Non-pigmented ciliary epithelial cell (primary cell): ENCODE results near the gene MYOCOS.
"Not testable (repeated sequence)": the region's sequence is repeated elsewhere in the genome, so short reads cannot be mapped to it uniquely, and the experiment has no call there.

Experiments
- DNase-seq: peaks from one replicate; pipeline ENCODE4 v3.0.0-alpha.2; 2010; ENCODE audit warnings: low read depth

MYOCOS gene, protein sequence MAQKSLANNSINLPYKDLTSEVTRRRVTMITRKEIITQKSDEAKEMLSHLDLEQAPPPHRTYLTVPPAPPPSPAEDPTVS

DNA sequence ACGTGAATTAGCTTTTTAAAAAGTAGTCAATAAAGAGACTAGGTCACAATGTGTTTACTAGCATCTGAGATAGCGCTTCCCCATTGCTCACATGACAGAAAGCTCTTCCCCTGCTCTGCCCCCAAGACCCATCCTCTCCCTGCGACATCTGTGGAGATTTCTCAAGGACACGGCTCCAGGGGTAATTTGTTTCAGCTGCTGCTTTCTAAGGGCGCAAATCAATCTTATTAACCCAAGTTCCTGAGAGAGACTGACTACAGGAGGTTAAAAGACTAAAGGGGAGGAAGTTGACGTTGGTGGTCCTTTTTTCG is at the start of gene MYOCOS:
TSS of gene MYOCOS (plus strand) at position 92 of the 311 bp plus-strand sequence. CDS start 1,641 bp downstream, outside the sequence.
- no peak for DNase-seq

DNA sequence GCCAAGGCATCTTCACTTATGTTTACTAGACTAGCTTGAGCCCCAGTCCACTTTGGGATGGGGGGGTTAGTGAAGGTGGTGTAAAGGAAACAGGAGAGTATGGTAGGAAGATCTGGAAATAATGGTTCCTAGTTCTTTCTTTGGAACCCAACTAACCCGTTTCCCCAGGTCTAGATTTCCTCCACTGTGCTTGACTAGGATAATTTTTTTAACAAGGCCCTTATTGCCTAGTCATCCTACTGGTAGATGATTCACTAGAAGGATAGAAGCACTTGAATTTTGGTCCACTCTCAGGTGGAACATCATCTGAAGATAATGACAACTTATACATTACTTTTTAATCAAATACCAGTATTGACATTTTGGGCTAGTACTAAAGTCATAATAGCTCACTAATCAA is 45.9 kb upstream of the MYOCOS start:
- no peak for DNase-seq

DNA sequence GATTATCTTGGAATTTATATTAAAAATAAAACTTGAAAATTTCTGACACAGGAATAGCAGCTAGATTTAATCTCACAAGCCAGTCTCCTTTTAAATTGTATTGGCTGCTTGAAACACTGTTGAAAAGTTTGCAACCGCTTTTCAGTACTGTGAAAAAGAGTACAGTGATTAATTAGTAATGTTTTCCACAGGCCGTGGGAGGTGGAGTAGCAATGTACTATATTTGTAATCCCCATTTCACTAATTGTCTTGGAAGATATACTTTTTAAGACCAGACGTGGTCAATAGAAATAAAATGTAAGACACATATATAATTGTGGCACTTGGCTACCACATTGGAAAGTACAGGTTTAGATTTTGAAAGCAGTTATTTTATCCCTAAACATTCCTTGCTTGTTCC is 40.8 kb upstream of the MYOCOS start:
- DNase-seq = no peak

DNA sequence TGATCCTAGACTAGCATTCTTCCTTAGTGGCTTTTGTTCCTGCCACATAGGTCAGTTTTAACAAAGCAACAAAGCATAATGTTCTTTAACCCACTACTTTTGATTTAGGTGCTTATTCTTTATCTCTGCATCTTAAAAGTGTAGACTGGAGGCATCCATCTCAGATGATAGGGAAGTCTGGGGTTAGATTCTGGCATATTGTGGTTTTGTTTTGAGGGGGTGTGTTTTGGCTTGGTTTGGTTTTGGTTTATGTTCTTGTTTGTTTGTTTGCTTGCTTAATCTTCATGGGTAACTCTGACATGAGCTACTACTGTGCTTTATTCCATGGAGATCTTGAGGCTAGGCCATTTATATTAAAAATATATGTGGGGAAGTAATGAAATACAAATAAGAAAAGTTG is 40.3 kb upstream of the MYOCOS start:
- no peak for DNase-seq

DNA sequence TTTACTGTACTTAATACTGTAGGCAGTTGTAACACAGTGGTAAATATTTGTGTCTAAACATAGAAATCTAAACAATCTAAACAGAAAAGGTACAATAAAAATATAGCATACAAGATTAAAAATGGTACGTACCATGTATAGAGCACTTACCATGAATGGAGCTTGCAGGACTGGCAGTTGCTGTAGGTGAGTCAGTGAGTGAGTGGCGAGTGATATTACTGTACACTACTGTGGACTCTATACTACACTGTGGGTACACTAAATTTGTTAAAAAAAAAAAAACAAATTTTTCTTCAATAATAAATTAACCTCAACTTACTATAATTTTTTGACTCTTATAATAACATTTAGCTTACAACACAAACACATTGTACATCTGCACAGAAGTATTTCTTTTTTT is 39.5 kb upstream of the MYOCOS start:
- DNase-seq = no peak

DNA sequence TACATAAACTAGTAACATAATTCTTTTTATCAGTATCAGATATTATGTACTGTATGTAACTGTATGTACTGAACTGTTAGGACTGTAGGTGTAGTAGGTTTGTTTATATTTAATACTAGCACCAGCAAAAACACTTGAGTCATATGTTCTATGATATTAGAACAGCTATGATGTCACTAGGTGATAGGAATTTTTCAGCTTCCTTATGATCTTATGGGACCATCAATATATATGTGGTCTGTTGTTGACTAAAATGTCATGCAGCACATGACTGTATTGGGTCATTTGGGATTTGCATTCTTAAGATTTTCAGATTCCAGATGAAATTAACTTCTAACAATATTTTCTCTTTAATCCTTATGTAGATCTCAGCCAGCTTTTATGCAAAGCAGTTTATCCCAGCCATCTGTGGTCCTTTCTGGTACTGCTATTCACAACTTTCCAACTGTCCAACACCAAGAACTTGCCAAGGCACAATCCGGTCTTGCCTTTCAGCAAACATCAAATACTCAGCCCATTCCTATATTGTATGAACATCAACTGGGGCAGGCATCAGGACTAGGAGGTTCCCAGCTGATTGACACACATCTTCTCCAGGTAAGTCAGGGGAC is 38.3 kb upstream of the MYOCOS start:
- no peak for DNase-seq

DNA sequence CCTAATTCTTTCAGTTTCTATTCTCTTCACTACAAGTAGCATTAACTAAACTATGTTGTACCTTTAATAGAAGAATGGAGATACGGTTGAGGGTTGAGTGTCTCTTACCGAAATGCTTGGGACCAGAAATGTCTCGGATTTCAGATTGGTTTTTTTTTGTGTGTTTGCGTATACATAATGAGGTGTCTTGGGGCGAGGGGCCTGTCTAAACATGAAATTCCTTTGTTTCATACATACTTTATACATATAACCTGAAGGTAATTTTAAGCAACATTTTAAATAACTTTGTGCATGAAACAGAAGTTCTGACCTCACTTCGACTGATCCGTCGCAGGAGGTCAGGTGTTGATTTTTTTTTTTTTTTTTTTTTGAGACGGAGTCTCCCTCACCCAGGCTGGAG is 36.3 kb upstream of the MYOCOS start:
- DNase-seq = no peak

DNA sequence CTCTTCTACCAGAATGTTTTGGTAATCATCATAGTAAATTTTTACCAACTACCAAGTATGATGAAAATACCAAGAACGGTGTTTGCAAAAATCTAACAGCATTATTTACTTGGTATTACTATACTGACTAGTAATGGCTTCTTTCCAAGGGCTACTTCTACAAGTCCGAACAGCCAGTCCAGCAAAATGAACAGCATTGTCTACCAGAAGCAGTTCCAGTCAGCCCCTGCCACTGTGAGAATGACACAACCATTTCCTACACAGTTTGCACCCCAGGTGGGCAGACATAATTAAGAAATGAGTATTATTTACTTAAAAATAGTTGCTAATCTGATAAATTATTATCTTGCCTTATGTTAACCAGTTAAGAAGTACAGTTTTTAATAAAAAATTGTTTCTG is 33.8 kb upstream of the MYOCOS start:
- DNase-seq = no peak

DNA sequence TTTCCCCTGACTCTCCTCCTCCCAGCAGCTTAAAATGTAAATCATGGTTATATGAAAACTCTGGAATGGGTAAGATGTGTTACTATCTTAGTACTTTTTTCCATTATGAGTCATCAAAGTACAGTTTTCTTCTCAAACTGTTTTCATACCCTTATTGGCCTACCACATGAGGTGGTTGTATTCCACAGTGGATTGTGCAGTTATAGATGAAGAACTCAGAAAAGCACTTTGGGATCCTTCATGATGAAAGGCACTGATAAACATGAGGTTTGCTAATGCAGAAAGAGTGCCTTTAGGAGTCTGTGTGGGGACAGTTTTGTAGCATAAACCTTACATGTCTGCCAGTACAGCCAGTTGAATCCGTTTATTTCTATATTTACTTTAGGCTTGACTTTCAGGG is 32.0 kb upstream of the MYOCOS start:
- no peak for DNase-seq

DNA sequence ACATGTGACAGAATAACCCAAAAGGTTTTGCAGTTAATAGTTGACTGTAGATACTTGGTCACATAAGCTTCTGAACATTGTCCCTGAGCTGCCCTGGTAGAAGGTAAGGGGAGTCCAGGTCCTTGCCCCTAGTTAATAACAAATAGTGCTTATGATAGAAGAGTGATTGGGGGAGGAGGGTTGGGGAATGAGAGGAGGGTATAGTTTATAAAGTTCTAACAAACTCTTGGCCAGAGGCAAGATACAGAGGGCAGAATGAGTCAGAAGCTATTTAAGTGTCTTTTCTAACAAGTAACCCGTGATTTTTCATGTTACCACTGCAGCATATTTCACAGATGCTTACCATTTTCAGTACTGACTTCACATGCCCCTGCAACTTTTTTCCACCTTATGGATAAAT is 26.7 kb upstream of the MYOCOS start:
- DNase-seq = no peak

DNA sequence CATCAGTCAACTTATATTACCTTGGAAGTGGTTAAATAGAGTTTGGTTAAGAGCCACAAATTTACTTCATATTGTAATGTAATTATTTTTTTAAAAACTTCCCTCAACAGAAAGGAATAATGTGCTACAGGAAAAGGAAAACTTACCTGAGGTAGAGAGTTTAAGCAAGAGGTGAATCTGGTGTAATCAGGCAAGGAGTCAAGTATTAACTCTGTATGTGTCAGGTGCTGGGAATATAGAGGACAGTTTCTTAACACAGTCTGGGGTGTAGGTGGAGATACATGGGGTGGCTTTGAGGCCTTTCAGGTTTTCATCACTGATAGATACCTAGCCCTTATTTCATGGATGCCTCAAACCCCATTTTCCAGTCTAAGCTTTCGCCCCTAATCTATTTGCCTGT is 25.9 kb upstream of the MYOCOS start:
- no peak for DNase-seq

DNA sequence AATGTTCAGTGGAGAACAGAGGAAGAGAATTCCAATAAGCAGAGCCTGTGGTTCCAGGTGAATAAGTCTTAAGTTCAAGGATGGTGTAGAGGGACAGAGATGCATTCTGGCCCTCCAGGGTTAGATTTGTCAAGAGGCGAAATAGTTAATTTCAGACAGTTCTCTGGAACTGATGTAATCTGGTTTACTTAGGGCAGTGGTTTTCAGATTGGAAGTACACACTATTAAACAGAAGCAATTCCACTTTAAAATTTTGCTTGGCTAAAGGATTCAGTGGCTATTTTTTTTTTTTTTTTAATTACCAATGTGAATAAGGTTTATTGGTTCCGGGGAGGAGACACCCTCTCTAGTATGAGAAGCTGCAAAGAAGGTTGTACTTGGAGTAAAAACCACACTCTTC is 25.3 kb upstream of the MYOCOS start:
- no peak for DNase-seq

DNA sequence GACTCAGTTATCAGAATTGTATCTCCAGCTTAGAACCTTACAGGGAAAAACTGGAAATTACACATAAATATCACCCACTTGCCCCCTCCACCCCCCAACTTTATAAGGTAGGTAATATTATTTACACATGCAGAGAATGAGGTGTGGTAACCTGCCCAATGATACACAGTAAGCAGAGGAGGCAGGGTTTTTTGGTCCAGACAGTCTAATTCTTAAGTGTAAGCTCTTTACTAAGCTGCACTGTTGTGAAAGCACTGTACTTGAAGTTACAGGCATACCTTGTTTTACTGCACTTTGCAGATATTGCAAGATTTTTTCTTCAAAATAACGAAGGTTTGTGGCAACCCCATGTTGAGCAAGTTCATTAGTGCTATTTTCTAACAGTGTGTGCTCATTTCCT is 24.8 kb upstream of the MYOCOS start:
- no peak for DNase-seq

DNA sequence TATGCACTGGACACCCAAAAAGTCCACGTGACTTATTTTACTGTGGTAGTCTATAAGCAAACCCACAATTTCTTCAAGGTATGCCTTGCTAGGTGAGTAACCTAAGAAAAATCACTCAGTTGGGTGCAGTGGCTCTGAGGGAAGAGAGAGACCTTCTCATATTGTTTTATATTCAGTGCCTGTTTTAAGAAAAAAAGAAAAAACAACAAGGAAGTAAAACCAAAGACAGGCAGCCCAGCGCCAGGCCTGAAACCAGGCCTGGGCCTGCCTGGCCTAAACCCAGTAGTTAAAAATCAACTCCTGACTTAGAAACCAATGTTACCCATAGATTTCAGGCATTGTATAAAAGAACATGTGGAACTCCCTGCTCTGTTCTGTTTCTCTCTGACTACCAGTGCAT is 21.7 kb upstream of the MYOCOS start:
- DNase-seq = not testable (repeated sequence)

DNA sequence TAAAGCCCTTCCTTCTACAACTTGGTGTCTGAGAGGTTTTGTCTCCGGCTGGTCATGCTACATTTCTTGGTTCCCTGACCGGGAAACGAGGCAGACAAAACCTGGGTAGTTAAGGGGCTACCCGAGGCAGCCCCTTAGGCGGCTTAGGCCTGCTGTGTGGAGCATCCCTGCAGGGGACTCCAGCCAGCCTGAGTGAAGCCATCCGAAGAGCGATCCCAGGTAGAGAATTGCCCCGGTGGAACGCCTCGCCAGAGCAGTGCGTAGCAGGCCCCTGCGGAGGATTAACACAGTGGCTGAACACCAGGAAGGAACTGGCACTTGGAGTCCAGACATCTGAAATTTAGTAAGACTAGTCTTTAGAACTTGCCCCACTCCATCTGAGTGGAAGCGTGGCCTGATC is 21.2 kb upstream of the MYOCOS start:
- no peak for DNase-seq

DNA sequence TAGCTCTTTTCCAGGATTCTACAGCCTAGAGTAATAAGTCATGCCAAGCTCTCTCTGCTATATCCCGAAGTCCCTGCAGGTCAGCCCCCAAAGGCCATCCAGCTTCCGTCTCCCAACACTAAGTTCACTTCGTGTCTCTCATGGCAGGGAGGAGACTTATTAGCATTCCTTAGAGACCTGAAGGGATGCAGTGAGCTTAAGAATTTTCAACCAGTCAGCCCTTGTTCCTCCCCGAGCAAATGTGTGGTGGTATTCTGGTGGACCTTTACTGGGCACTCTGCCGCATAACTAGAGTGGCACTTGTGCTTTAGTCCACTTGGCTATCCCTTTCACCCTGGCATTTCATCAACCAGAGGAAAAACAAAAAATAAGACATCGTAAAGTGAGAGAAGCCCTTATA is 19.0 kb upstream of the MYOCOS start:
- not testable (repeated sequence) for DNase-seq

DNA sequence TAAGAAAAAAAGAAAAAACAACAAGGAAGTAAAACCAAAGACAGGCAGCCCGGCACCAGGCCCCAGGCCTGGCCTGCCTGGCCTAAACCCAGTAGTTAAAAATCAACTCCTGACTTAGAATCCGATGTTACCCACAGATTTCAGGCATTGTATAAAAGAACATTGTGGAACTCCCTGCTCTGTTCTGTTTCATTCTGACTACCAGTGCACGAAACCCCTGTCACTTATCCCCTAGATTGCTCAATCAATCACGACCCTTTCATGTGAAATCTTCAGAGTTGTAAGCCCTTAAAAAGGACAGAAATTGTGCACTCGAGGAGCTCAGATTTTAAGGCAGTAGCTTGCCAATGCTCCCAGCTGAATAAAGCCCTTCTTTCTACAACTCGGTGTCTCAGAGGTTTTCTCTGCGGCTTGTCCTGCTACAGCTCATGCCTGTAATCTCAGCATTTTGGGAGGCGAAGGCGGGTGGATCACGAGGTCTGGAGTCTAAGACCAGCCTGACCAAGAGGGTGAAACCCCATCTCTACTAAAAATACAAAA is 15.6 kb upstream of the MYOCOS start:
- no peak for DNase-seq

DNA sequence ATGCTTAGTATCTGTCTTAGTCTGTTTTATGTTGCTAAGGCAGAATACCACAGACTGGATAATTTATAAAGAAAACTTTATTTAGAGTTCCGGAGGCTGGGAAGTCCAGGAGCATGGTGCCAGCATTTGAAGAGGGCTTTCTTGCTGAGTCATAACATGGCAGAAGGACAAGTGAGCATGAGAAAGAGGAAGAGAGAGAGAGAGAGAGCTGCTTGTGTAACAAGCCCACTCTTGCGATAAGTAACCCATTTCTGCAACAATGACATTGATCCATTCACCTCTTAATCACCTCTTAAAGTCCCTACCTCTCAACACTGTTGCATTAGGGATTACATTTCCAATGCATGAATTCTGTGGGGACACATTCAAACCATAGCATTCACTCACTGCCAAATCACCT is 11.7 kb upstream of the MYOCOS start:
- DNase-seq = no peak

DNA sequence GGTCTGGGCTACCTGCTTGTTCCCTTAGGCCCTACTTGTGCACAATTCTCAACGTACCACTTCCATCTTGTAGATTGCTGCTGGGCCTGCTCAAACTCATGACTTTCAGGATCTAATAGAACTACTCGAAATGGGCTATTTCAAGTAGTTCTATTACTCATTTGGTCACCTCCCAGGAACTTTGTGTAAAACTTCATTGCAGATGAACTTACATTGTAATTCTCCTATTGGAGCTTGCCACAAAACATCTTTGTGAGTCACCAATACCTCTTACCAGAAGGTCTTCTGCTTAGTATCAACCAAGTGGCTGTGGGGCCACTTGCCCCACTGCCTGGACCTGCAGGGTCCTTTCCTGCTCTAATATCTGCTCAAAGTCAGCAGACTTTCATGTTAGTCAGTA is 10.7 kb upstream of the MYOCOS start:
- no peak for DNase-seq

DNA sequence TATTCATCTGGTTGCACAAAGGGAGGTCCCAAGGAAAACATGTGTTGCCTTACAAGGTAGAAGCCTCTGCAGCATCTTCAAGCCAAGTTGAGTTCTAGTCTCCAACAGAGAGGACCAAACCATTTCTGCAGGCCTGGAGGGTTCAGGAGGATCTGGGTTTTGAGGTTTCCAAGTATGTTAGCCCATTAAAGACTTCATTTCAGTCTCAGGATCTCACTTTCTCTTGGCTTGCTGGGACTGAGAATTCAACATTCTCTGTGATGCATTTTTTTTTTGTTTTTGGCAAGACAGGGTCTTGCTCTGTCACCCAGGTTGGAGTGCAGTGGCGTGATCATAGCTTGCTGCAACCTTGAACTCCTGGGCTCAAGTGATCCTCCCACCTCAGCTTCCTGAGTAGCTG is 8.8 kb upstream of the MYOCOS start:
- no peak for DNase-seq

DNA sequence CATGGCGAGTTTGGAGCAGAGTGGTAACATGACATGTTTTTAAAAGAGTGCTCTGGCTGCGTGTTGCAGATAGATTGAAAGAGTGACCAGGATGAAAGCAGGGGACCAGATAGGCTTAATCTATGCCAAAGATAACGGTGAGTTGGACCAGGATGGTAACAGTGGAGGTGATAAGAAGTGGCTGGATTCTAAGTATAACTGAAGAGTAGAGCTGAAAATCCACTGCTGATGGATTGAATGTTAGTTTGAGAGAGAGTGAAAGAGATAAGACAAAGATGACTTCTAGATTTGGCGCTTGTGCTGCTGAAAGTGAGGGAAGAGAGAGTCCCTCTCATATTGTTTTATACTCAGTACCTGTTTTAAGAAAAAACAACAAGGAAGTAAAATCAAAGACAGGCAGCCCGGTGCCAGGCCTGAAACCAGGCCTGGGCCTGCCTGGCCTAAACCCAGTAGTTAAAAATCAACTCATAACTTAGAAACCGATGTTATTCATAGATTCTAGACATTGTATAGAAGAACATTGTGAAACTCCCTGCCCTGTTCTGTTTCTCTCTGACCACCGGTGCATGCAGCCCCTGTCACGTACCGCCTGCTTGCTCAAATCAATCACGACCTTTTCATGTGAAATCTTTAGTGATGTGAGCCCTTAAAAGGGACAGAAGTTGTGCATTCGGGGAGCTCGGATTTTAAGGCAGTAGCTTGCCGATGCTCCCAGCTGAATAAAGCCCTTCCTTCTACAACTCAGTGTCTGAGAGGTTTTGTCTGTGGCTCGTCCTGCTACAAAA is 6.7 kb upstream of the MYOCOS start:
- not testable (repeated sequence) for DNase-seq

DNA sequence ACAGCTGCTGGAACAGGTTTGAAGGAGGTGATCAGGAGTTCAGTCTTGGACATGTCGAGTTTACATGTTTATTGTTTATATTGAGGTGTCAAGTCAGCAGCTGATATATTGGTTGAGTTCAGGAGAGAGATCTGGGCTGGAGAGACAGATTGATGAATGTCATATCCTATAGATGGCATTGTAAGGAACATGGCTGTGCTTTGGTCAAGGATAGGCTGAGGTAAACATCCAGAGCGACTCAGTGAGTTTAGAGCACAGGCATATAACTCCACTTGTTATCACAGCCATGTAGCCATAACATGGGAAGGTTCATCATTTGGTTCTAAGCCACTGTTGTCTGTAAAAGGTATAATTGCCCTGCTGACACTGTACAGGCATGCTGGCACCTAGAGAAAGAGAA is 5.5 kb upstream of the MYOCOS start:
- no peak for DNase-seq

DNA sequence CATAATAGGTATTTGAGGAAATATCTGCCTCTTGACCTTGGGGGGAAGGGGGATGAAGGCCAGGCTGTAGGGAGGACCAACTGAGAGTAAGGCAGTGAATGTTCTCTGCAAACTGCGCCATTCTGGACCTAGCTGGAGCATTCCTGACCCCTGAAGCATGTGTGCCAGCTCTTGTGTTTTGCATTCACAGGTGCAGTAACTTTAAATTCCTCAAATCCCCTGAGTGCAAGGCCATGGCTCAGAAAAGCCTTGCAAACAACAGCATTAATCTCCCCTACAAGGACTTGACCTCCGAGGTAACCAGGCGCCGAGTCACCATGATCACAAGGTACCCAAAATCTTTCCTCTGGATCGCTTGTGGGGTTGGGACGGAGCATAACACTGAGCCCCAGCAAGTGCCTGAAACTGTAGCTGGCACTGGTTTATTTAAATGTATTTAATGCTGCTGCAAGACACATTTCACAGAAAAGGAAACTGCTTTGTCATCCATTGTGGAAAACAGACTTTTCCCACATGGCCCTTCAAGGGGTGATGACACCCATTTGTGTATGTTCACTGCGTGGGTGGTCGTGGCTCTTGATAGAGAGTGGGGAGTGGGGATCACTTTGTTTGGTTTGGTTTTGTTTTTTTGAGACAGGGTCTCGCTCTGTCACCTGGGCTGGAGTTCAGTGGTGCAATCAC is 1.7 kb downstream of the MYOCOS start:
- no peak for DNase-seq
